Natural killer cell treated with Interleukin-12 subunit alpha and Interleukin-12 subunit beta and Interleukin-15 and Interleukin-18, amount 100 ng/mL, for 72 hours (primary cell): ENCODE data around the gene ACTN4. TPM values are rescaled to one million over a fixed set of nuclear protein-coding genes. Genes with fewer than 3 reads are reported as not detected.

Source experiments
- ATAC-seq, 2 donors: fragments of 150-1000 bp; cut with Tn5 transposase in 1 of 2; sonication (Bioruptor Pico), chemical (Tn5 transposase) in 1 of 2; 2 replicates each; pipeline ENCODE4 v1.10.0; 2021
- DNase-seq: peaks from one replicate; pipeline ENCODE4 v3.0.0; 2022; ENCODE audit warnings: low spot score
- H3K27ac Mint-ChIP-seq, 2 donors: 1 replicate in 1 of 2; 2 replicates in 1 of 2; pipeline ENCODE4 v1.8.0; 2022; ENCODE audit warnings: mixed read lengths in 2 of 2, mild to moderate bottlenecking in 1 of 2, moderate library complexity in 1 of 2
- H3K27me3 Mint-ChIP-seq, 2 donors: 1 replicate in 1 of 2; 2 replicates in 1 of 2; pipeline ENCODE4 v1.8.0; 2022; ENCODE audit warnings: mixed read lengths in 2 of 2
- H3K36me3 Mint-ChIP-seq: one replicate; pipeline ENCODE4 v1.8.0; 2022; ENCODE audit warnings: mixed read lengths
- H3K4me1 Mint-ChIP-seq, 2 donors: 1 replicate in 1 of 2; 2 replicates in 1 of 2; pipeline ENCODE4 v1.8.0; 2022; ENCODE audit warnings: low read depth in 2 of 2, mixed read lengths in 2 of 2, mild to moderate bottlenecking in 1 of 2
- H3K4me3 Mint-ChIP-seq: one replicate; pipeline ENCODE4 v1.8.0; 2022; ENCODE audit warnings: mixed read lengths
- H3K9me3 Mint-ChIP-seq: 2 replicates; pipeline ENCODE4 v1.8.0; 2022; ENCODE audit warnings: mixed read lengths
- total RNA-seq, 2 donors: library from RNA; stranded (reverse); gene quantifications; one replicate each; pipeline ENCODE4 v1.2.3, GENCODE V29; 2022

ACTN4 gene
- total RNA-seq, 2 donors from 2014 or later = 342 to 574 TPM

- no peaks in the 10 kb centered on the region for H3K36me3 Mint-ChIP-seq
- peak overlapping the region; percentile 79 to 93 for H3K27ac Mint-ChIP-seq
- no peaks in the 10 kb centered on the region for H3K9me3 Mint-ChIP-seq
- no peak overlapping the region for H3K4me3 Mint-ChIP-seq
- peaks cover 30 to 55% of the 10 kb centered on the region in 2 donors for H3K4me1 Mint-ChIP-seq
- ATAC-seq = no peak
- no peak for DNase-seq
- H3K27me3 Mint-ChIP-seq = no peaks in the 10 kb centered on the region
These were observed 85.7 kb downstream of the ACTN4 start for GRCh38 chr19:38733241-38733492.

DNA sequence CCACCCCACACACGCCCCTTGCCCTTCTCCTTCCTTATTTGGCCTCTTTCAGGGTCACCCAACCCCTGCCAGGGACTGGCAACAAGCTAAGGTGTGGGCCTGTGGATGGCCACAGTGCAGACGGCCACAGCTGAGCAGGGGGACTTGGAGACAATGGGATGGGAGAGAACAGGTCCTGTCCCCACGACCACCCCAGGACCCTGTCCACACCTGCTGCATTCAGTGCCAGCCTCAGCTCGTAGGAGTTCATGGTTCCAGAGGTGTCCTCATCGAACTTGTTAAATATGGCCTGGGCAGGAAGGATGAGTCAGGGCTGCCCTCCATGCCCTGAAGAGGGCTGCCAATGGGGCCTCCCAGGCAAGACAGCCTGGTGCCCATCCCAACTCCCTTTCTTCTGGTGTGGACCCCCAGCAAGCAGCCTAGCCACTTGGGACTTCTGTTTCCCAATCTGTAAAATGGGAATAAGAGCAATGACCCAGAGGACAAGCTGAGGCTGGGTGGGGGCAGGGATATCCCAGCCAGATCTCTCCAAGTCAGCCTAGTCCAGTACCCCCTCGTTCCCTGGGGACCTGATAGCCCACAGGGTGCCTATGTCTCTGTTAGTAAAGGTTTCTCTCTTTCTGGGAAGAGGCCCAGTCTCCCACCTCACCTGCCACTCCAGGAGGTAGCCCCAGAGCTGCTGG, 86.2 kb downstream of the ACTN4 start:
- H3K4me1 Mint-ChIP-seq = peaks cover 33 to 54% of the 10 kb centered on the region in 2 donors

GRCh38 chr19:38734176-38734425, 86.7 kb downstream of the ACTN4 start:
- DNase-seq (no peak), ATAC-seq (peak; percentile 54 to 65)
- peak overlapping the region; percentile 79 to 93 for H3K27ac Mint-ChIP-seq
- H3K9me3 Mint-ChIP-seq = no peaks in the 10 kb centered on the region
- H3K4me3 Mint-ChIP-seq = peak overlapping the region; percentile 85
- no peaks in the 10 kb centered on the region for H3K36me3 Mint-ChIP-seq
- H3K4me1 Mint-ChIP-seq = peaks cover 38 to 58% of the 10 kb centered on the region in 2 donors
- H3K27me3 Mint-ChIP-seq = no peaks in the 10 kb centered on the region

More for the DNA sequence above, 86.2 kb downstream of the ACTN4 start:
- H3K9me3 Mint-ChIP-seq = no peaks in the 10 kb centered on the region
- H3K27me3 Mint-ChIP-seq = no peaks in the 10 kb centered on the region
- ATAC-seq (peak; percentile 38 to 46), DNase-seq (no peak)
- peak overlapping the region; percentile 85 for H3K4me3 Mint-ChIP-seq
- H3K27ac Mint-ChIP-seq = peak overlapping the region; percentile 79 to 93
- no peaks in the 10 kb centered on the region for H3K36me3 Mint-ChIP-seq

DNA sequence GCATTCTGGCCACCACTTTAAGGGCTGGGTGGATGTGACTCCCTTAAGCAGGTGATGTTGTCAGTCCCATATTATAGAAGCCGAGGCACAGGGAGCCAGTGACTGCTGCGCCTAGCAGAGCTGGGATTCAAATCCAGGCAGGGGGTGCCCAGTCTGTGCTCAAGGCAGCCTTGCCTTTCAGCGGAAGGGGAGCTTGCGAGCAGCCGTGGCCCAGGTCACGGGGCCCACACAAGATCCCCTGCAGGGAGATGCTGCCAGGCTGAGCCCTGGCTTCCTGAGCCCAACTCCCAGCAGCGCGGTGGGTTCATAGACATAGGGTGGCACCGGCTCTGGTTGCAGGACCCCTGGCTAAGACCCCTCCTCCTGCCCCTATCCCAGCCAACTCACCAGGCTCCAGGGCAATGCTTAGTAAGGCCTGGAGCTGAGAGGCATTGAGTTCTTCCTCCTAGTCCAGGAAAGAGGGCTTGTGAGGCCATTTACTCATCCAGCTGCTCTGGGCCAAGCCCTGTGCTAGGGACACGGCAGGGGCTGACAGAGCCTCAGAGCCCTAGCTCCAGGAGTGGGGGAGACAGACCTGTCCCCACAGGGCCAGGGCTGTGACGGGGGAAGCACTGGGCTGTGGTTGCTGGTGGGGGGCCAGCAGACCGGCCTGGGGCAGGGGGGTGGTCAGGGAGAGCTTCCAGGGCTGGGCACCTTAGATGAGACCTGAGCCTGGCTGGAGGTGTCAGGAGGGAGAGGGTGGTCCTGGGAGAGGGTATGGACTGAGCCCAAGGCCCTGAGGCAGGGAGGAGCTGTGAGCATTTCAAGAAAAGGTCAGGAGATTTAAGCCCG, 87.2 kb downstream of the ACTN4 start:
- DNase-seq = no peak
- H3K4me3 Mint-ChIP-seq = peak overlapping the region; percentile 85
- H3K4me1 Mint-ChIP-seq = peaks cover 40 to 60% of the 10 kb centered on the region in 2 donors
- peak overlapping the region; percentile 79 to 93 for H3K27ac Mint-ChIP-seq
- H3K9me3 Mint-ChIP-seq = no peaks in the 10 kb centered on the region
- ATAC-seq = peak; percentile 43 to 48
- no peaks in the 10 kb centered on the region for H3K36me3 Mint-ChIP-seq
- H3K27me3 Mint-ChIP-seq = no peaks in the 10 kb centered on the region

- DNase-seq (no peak), ATAC-seq (peak in 1 of 2 donors; percentile 46)
- Mint-ChIP-seq H3K4me1 (peaks cover 42 to 59% of the 10 kb centered on the region in 2 donors), H3K36me3 (no peaks in the 10 kb centered on the region), H3K9me3 (no peaks in the 10 kb centered on the region), H3K4me3 (peak overlapping the region; percentile 85), H3K27me3 (no peaks in the 10 kb centered on the region), H3K27ac (peak overlapping the region; percentile 79 to 93)
These were observed 87.8 kb downstream of the ACTN4 start for GRCh38 chr19:38735257-38735686.

GRCh38 chr19:38736036-38736412, 88.6 kb downstream of the ACTN4 start:
- Mint-ChIP-seq H3K4me1 (peaks cover 42 to 55% of the 10 kb centered on the region in 2 donors), H3K27ac (peak overlapping the region in 1 of 2 donors; percentile 60), H3K27me3 (no peaks in the 10 kb centered on the region), H3K36me3 (no peaks in the 10 kb centered on the region), H3K4me3 (peak overlapping the region; percentile 51), H3K9me3 (no peaks in the 10 kb centered on the region)
- DNase-seq = peak; percentile 72
- peak; percentile 45 to 64 for ATAC-seq

GRCh38 chr19:38736413-38737280, 89.2 kb downstream of the ACTN4 start:
- H3K27me3 Mint-ChIP-seq = no peaks in the 10 kb centered on the region
- DNase-seq (no peak), ATAC-seq (no peak)
- peak overlapping the region; percentile 65 for H3K4me3 Mint-ChIP-seq
- no peaks in the 10 kb centered on the region for H3K9me3 Mint-ChIP-seq
- H3K36me3 Mint-ChIP-seq = no peaks in the 10 kb centered on the region
- H3K27ac Mint-ChIP-seq = peak overlapping the region in 1 of 2 donors; percentile 77
- H3K4me1 Mint-ChIP-seq = peaks cover 42 to 54% of the 10 kb centered on the region in 2 donors

GRCh38 chr19:38737281-38737865, 89.9 kb downstream of the ACTN4 start:
- no peaks in the 10 kb centered on the region for H3K27me3 Mint-ChIP-seq
- H3K27ac Mint-ChIP-seq = peak overlapping the region in 1 of 2 donors; percentile 34
- no peak for DNase-seq
- no peaks in the 10 kb centered on the region for H3K9me3 Mint-ChIP-seq
- no peaks in the 10 kb centered on the region for H3K36me3 Mint-ChIP-seq
- no peak for ATAC-seq
- peak overlapping the region; percentile 48 for H3K4me3 Mint-ChIP-seq
- peaks cover 42 to 49% of the 10 kb centered on the region in 2 donors for H3K4me1 Mint-ChIP-seq

GRCh38 chr19:38737921-38738737, 90.7 kb downstream of the ACTN4 start:
- Mint-ChIP-seq H3K4me3 (peak overlapping the region; percentile 48), H3K27me3 (no peaks in the 10 kb centered on the region), H3K27ac (peak overlapping the region; percentile 22 to 34), H3K4me1 (peaks cover 42 to 43% of the 10 kb centered on the region in 2 donors), H3K9me3 (no peaks in the 10 kb centered on the region), H3K36me3 (no peaks in the 10 kb centered on the region)
- ATAC-seq = no peak
- DNase-seq = no peak

DNA sequence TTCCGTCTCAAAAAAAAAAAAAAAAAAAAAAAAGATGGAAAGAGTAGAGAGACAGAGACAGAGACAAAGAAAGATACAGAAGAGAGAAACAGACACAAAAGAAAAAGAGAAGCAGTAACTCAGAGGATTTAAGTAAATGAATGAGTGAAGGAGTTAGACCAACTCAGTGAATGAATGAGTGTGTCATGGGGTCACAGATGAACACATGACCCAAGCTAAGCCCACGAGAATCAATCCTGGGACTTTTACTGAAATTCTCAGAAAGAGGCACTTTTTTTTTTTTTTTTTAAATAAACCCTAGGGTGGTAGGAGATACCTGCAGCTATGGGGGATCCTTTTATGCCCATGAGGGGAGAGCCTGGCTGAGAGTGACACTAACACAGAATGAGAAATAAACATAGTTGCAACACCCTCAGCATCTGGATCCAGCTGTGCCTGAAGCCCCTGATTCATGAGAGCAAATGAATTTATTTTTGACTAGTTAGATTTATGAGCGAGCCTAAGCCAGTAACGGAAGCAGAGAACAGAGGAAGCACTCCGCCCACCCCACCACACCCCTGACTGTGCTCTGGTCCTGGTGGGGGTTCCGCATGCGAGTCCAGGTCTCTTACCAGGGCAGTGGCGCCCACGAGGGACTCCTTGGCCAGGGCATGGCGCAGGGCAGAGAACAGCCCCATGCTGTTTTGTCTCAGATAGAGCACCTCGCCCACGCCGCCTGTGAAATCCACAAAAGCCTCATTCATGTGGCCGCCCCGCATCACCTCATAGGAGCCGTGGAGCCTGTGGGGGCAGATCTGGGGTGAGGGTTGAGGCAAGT, 92.2 kb downstream of the ACTN4 start:
- H3K9me3 Mint-ChIP-seq = no peaks in the 10 kb centered on the region
- ATAC-seq (peak; percentile 37 to 43), DNase-seq (no peak)
- peak overlapping the region; percentile 10 for H3K4me3 Mint-ChIP-seq
- no peaks in the 10 kb centered on the region for H3K27me3 Mint-ChIP-seq
- H3K4me1 Mint-ChIP-seq = peaks cover 30% of the 10 kb centered on the region in 2 donors
- peak overlapping the region in 1 of 2 donors; percentile 17 for H3K27ac Mint-ChIP-seq
- H3K36me3 Mint-ChIP-seq = no peaks in the 10 kb centered on the region

- Mint-ChIP-seq H3K27me3 (no peaks in the 10 kb centered on the region), H3K36me3 (no peaks in the 10 kb centered on the region), H3K4me3 (no peak overlapping the region), H3K4me1 (peaks cover 24 to 25% of the 10 kb centered on the region in 2 donors), H3K9me3 (no peaks in the 10 kb centered on the region), H3K27ac (no peak overlapping the region)
- no peak for DNase-seq
- ATAC-seq = peak in 1 of 2 donors; percentile 20
These were observed 92.8 kb downstream of the ACTN4 start for GRCh38 chr19:38740257-38740592.

- no peak overlapping the region for H3K4me3 Mint-ChIP-seq
- H3K4me1 Mint-ChIP-seq = peaks cover 22 to 23% of the 10 kb centered on the region in 2 donors
- H3K36me3 Mint-ChIP-seq = no peaks in the 10 kb centered on the region
- no peaks in the 10 kb centered on the region for H3K27me3 Mint-ChIP-seq
- ATAC-seq = no peak
- peak overlapping the region in 1 of 2 donors; percentile 38 for H3K27ac Mint-ChIP-seq
- H3K9me3 Mint-ChIP-seq = no peaks in the 10 kb centered on the region
- no peak for DNase-seq
These were observed 93.5 kb downstream of the ACTN4 start for GRCh38 chr19:38740932-38741331.
